NCI-H446 treated with DMSO at 0.1 percent for 48 hours (cell line): ENCODE measurements around the gene WASF2.
A peak's percentile ranks its signal among the peaks of the same experiment; 100 is the strongest.
"Not testable (repeated sequence)": the region's sequence is repeated elsewhere in the genome, so short reads cannot be mapped to it uniquely, and the experiment has no call there.

Source experiments
- DNase-seq: peaks from one replicate; lab custom pipeline; 2025; lab: John Stamatoyannopoulos, UW

WASF2 gene

GRCh38 chr1:27521861-27522431, 32.0 kb upstream of the WASF2 start:
- peak; percentile 60 for DNase-seq

GRCh38 chr1:27521336-27521831, 31.4 kb upstream of the WASF2 start:
- peak; percentile 84 for DNase-seq

GRCh38 chr1:27520651-27521050, 30.7 kb upstream of the WASF2 start:
- DNase-seq, result no peak

GRCh38 chr1:27519331-27520258, 29.6 kb upstream of the WASF2 start:
- DNase-seq, result no peak

GRCh38 chr1:27518808-27519207, 28.8 kb upstream of the WASF2 start:
- no peak for DNase-seq

- DNase-seq, result no peak
Observed at GRCh38 chr1:27517907-27518718, 28.1 kb upstream of the WASF2 start.

- DNase-seq, result no peak
Observed at GRCh38 chr1:27517301-27517700, 27.3 kb upstream of the WASF2 start.

GRCh38 chr1:27515626-27516025, 25.7 kb upstream of the WASF2 start:
- DNase-seq, result no peak

- DNase-seq, result no peak
Observed at GRCh38 chr1:27513958-27514357, 24.0 kb upstream of the WASF2 start.

- no peak for DNase-seq
Observed at GRCh38 chr1:27513528-27513927, 23.6 kb upstream of the WASF2 start.

- no peak for DNase-seq
Observed at GRCh38 chr1:27509127-27510080, 19.4 kb upstream of the WASF2 start.

GRCh38 chr1:27507960-27508665, 18.1 kb upstream of the WASF2 start:
- DNase-seq, result no peak

GRCh38 chr1:27506703-27507102, 16.7 kb upstream of the WASF2 start:
- DNase-seq, result no peak

- DNase-seq, result no peak
Observed at GRCh38 chr1:27505420-27505680, 15.4 kb upstream of the WASF2 start.

GRCh38 chr1:27504588-27505419, 14.8 kb upstream of the WASF2 start:
- no peak for DNase-seq

- no peak for DNase-seq
Observed at GRCh38 chr1:27503844-27504587, 14.0 kb upstream of the WASF2 start.

GRCh38 chr1:27503033-27503432, 13.1 kb upstream of the WASF2 start:
- DNase-seq, result no peak

- DNase-seq, result not testable (repeated sequence)
Observed at GRCh38 chr1:27501159-27501558, 11.2 kb upstream of the WASF2 start.

GRCh38 chr1:27499142-27499541, 9.2 kb upstream of the WASF2 start:
- no peak for DNase-seq
